ENCODE measurements around the gene RBM44.

RBM44 gene

DNA sequence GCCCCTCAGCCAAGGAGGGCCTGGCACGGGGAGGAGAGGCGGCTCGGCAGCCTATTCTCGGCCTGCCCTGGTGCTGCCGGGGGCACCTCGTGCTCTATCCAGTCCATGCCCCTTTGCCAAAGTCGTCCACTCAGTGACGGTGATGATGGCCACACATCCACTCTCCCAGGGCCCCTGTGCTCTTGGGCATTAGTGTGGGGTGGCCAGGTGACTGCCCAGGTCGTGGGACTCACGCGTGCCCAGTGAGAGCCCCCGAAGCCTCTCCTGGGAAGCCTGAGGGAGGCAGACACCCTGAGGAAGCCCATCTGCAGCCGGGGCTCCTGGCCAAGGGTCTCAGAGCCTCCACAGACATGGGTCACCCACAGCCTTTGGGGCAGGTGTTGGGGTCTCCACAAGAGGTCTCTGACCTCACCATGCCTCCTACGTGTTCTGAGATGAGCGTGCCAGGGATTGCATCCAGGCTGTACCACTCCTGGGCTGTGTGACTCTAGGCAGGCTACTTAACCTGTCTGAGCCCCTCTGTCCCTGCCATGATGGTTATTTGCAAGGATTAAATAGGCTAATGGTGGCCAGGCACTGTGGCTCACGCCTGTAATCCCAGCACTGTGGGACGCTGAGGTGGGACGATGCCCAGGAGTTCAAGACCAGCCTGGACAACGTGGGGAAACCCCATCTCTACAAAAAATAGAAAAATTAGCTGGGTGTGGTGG lies 73.8 kb downstream of the RBM44 start:
- DNase-seq (ENCODE audit: low read depth): no peak

DNA sequence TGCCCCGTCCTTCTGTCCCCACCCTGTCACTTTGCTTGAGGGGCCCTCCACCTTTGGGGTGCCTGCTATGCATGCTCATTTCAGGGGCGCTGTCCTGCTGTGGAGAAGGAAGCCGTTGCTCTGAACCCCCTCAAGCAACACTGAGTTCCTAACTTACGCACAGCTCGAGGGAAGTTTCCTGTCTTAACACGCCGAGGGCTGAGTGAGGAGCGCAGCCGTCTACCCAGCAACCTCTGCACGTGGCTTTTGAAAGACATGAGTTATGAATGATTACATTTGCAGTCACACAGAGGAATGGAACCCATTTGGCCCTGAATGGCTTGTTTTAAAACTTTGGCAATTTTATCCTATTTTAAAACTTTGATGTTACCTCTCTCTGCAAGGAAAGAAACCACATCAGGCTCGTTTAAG lies 74.8 kb downstream of the RBM44 start:
- DNase-seq (ENCODE audit: low read depth): no peak

DNA sequence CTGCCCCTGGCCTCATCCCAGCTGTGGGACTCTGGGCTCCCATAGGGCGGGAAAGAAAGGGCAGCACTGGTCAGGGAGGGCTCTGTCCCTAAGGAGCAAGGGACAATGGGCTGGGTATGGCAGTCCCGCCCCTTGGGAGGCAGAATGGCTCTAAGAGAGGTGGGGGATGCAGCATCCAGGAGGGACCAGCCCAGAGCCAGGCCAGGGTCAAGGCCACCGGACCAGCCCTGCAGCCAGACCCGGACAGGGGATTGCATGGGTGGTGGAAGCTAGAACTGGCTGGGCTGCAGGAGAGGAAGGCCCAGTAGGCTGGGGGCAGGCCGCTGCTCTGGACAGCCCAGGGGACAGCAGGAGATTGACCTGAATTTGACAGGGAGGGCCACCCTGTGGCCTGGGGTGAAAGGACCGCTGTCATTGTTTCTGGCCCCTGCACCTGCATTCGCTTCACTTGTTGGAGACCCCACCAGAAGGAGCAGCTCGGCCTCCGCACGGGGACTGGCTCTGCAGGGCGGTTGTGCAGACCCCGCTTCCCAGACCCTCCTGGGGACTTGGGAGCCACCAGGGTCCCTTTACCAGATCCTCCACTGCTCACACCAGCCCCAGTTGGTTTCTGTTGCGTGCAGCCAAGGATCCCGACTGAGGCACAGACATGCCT lies 75.4 kb downstream of the RBM44 start:
- DNase-seq (ENCODE audit: low read depth): no peak

DNA sequence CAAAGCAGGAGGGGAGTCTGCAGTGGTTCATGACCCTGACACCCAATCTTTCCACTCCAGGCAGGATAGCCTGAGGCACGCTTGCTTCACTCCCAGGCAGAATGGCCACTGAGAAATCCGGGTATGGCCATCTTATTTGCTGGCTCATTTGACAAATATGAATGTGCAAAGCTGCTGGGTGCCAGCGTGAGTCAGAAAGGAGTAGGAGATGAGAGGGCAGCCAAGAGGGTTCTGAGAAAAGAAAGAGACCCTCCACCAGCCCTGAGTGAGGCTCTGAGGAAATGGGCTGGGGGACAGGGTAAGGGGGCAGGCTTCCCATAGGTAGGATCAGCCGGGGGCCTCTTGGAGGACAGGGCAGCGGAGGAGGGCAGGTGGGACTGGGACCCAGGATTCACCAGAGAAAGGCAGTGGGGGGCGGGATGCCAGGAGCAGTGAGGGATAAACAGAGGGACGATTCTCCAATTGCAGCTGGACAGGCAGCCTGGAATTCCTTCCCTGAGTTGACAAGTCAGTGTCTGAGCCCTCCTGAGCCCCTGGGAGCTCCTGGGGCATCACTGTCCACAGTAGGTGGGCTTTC lies 76.1 kb downstream of the RBM44 start:
- no peak for DNase-seq (ENCODE audit: low read depth)

DNA sequence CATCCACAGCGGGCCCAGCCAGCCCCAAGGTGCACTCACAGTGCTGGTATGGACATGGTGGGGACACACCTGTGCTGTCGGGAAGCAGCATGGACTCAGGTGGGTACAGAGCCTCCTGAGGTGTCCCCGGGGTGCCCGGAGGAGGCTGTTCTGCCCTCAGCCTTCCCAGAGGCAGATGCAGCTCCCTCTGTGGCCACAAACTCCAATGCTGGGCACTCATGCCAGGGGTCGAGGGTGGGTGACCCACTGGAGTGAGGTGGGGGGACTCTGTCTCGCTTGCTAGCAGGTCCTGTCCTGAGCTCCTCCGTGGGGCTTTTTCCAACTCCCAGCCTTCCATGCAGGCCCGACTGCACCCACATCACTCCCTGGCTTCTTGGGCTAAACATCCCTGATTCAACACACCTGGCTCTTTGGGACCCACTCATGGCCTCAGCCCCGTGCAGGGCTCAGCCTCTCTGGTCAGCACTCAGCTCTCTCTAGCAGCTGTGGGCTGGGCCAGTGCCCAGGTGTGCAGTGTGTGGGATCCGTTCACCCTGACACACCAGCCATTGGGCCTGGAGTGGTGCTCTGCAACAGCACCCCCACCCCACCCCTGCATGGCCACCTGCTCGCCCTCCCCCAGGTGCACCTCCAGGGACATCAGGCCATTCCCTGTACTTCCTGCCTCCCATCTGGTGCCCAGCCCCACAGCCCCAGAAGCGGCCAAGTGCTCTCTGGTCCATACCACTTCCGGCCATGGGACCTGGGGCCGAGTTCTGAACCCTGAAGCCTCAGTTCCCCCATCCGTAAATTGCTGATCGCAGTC lies 76.9 kb downstream of the RBM44 start:
- no peak for DNase-seq (ENCODE audit: low read depth)

DNA sequence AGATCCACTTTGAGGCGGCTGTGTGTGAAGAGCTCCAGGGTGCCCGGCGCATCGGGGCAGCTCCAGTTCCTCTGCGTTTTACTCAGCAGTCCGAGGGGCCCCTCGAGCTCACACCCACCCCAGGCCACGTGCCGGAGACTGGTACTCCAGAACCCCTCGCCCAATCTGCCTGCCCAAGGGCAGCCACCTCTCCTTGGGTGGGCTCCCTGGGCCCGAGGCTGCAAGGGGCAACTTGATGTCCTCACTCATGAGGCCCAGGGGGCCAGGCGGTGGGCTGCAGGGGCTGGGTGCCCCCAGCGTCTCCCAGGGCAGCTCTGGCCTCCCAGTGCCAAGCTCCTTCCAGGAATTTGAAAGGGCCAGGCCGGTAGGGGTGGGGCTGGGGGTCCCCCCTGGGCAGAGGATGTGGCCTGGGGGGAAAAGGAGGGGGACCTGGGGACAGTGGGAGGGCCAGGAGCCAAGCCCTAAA lies 77.5 kb downstream of the RBM44 start:
- no peak for DNase-seq (ENCODE audit: low read depth)

DNA sequence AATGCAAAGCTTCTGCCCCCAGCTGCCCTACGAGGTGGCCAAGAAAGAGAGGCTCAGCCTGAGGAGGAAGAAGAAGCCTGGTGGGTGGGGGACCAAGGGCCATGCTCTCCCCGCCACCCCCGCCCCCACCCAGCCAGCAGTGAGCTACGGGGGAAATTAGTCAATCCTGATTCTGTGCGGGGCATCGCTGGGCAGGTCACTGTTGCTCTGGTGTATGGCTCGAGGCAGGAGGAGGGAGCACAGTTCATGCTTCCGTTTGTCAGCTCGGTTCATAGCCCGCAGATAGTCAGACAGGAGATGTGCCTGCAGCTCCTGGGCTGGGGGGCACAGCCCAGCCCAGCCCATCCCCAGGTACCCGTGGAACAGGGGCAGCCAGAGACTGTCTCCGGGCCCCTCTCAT lies 78.0 kb downstream of the RBM44 start:
- DNase-seq (ENCODE audit: low read depth): no peak

DNA sequence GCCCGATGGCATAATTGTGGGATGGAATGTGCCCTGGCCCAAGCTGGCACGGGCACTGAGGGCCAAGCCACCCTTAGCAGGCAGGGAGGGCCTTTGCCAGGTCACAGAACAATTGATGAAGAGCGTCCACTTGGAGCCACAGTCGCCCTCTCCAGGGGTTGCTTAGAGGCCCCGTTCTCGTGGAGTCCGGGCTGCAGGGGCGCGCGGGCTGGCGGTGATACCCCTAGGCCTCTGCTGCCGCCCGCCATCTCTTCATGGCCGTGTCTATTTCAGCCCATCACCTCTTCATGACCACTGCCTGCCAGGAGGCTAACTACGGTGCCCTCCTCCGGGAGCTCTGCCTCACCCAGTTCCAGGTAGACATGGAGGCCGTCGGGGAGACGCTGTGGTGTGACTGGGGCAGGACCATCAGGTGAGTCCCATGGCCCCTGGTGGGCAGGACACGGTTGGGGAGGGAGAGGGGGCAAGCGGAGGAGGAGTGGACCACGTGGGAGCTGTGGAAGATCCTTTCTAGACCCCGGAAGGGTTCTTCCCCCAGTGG lies 78.4 kb downstream of the RBM44 start:
- DNase-seq (ENCODE audit: low read depth): no peak

DNA sequence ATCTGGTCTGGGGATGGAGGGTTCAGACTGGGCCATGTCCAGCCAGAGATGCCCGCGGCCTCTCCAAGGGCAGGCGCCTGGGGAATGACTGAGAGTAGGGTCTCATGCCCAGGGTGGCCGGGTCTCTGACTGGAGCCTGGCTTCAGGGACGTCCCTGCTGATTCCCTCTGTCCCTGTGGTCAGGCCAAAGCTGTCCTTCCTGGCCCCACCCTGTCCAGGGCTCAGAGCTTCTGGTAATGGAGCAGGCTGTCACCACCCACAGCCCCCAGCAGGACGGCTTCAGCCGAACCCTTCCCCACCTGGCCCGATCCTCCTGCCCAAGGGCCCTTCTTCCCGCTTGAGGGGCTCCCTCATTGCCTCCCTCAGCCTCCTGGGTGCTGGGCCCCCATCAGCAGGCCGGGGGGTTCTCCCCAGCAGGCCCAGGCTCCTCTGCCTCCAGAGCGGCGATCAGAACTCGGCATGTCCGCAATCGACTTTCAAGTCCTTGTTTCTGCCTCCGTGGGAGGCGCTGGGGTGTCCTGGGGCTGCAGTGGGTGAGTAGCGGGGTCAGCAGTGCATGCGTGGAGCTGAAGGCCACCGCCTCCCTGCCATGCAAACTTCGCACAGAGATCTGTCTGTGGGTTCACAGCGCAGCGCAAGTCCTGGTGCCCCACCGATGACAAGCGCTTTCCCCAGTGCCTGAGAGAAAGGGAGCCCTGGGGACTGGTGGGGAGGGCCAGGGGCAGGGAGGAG lies 79.2 kb downstream of the RBM44 start:
- DNase-seq (ENCODE audit: low read depth): no peak

DNA sequence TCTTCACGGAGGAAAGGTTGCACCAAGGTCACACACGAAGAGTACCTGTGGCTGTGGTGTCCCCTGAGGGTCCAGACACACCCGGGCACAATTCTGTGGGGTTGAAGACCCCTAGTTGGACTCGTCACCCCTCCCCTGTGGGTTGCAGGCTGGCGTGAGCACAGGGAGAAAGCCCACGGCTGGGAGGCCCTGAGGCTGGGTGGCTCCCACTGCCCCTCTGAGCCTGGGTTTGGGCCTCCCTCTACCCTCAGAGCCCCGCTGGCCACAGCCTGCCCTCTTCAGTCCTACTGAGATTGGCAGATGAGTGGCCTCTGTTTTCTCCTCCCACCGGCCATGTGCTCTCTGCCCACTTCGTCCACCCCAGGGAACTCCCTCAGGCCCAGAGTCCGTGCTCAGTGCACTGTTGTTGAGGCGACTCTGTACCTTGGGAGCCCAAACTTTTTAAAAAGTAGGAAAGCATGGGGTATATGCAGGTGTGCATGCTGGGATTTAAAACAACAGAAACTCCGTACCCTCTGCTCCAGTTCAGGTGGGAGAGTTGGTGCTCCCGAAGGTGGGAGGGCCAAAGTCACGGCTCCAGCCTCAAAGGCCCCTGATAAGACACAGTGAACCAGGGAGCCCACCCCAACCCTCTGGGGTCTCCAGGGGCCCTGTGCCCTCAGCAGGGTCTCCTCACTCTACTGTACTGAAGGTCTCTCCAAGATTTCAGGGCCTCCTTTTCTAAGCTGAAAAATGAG lies 79.9 kb downstream of the RBM44 start:
- no peak for DNase-seq (ENCODE audit: low read depth)

DNA sequence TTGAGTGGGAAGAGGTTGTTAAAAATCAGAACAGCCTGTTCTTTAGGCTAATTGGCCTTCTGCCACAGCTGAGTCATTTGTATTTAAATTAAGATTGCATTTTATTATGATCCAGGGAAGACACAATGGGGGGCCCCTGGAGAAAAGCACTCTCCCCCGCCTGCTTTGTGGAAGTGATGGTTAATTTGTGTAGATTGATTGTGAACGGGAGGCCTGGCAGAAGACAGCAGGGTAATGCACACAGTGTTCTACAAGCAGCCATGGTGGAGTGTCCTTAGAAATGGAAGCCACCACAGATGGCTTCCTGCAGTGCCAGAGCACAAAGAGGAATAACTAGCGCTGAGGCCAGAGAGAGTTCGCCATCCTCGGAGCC lies 80.5 kb downstream of the RBM44 start:
- no peak for DNase-seq (ENCODE audit: low read depth)

DNA sequence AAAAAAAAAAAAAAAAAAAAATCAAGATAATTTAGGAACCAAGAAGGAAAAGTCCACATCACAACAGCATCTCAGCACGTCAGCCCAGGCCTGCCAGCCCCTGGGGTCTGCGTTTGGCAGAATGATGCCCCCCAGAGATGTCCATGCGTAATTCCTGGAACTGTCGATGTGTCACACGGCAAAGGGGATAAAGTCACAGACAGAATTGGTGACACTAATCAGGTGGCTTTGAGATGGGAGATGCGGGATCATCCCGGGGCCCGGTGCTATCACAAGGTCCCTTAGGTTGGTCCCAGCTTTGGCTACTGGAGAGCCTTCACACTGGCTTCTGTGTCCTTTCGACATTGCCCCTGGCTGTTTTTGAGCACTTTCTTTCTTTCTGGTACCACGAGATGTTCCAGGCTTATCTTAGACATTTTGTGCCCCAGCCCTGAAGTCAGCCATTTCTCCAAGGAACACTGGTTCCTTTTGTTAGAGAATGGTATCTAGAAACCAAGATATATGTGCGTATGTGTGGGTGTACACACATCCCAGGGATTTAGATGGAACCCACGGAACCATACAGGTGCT lies 81.5 kb downstream of the RBM44 start:
- no peak for DNase-seq (ENCODE audit: low read depth)

DNA sequence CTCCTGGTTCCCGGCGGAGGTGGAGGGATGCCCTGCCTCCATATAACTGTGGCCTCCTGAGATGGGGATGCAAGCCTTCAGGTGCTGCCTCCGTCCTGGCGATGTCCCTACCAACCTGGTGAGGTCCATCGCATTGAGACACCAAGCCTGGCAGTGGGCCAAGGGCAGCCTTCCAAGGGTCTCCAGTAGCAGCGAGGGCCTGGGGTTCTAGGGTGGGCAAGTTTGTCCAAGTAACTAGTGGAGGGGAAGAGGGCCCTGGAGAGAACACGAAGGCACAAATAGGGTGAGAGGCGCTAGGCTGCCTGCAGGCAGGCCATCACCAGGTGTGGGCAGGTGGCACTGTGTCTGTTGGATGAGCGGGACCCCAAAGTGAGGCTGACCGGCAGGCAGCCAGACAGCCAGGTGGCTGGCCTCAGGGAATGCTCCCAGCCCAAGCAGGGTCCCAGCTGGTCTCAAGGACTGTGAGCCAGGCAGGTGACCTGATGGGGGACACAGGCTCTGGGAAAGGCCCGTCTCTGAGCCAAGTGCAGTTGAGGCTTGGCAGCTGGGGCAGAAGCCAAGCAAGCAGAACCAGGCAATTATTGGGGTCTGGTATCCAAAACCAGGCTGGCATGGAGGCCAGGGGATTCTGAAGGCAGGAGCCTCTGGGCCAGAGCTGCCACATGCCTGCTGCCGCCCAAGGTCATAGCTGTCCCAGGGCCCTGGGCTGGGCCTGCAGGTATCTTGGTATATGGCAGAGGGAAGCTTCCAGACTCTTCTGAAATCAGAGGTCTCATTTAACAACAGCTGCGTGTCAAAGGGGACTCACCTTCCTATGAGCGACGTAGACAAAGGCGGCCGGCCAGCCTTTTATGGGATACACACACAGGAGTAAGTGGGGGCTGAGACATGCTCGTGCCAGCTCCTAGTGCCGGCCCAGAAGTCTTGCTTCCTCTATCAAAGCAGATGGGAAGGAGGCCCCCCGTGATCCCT lies 84.2 kb downstream of the RBM44 start:
- DNase-seq (ENCODE audit: low read depth): no peak

DNA sequence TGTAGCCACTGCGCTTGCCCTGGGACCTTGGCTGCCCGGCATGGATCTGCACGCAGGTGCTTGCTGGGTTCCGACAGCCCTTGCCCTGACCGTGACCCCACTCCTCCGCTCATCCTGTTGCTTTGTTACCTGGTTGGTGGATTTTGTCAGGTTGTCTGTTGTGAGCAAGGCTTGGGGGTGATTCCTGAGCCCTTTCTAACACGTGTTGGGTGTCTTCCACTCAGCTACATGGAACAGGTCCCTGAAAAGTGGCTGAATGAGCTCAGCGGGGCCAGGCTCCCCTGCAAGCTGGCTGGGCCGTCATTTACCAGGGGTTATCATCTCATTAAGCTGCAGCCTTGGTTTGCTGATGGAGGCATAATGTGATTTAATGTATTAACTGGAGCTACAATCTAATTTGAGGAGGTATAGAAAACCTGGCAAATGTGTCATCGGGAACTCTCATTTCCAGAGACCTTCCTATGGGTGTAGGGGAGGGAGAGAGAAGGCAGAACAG lies 85.4 kb downstream of the RBM44 start:
- no peak for DNase-seq (ENCODE audit: low read depth)

DNA sequence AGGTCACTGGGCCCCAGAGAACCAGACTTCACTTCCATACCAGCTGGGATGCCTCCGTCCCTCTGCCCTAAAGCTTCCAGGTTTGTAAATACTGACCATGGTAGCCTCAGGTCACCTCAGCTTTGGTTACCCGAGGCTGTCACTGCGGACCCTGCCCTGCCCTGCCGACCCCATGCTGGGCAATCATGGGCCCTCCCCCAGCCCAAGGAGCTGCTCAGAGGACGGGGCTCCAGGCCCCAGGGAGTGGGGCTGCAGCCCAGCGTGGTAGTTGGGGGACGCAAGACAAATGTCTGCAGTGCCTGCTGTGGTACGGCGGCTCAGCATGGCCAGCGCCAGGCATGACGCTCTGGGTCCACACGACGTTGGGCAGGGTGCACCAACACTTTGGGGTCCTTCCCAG lies 86.1 kb downstream of the RBM44 start:
- DNase-seq (ENCODE audit: low read depth): no peak

DNA sequence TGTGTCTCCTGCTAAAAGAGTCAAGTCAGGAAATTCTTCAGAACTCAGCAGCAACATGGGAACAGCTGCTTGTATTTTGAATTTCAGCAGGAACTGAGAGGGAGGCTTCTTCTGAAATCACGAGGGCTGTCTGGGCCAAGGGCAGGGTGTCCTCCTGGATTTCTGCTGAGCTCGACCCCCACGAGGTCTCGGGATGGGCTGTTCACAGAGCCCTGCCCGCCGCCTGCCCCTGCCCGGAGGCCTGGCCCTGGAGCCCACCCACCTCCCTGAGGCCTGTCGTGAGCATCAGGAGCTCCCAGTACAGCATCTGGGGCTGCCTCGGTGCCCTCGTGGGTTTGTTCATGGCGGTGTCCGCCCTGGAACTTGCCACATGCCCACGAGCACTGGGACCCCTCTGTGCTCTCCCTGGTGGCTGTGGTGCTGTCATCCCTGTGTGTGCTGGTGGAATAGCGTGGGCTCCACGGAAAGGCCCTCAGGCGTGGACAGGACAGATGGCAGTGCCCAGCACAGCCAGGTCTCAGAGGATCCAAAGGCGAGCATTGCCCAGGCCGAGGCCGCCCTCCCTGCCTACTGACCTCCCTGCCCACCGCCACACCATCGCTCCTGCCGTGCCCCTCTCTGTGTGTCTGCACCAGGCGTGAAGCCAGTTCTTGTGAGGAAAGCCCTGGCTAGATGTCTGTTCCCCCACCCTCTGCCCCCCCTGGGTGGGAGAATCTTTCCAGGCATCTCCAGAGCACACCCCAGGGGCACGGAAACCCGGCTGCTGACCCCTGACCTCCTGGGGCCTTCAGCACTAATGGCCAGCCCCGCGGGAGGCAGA lies 86.7 kb downstream of the RBM44 start:
- DNase-seq (ENCODE audit: low read depth): no peak

DNA sequence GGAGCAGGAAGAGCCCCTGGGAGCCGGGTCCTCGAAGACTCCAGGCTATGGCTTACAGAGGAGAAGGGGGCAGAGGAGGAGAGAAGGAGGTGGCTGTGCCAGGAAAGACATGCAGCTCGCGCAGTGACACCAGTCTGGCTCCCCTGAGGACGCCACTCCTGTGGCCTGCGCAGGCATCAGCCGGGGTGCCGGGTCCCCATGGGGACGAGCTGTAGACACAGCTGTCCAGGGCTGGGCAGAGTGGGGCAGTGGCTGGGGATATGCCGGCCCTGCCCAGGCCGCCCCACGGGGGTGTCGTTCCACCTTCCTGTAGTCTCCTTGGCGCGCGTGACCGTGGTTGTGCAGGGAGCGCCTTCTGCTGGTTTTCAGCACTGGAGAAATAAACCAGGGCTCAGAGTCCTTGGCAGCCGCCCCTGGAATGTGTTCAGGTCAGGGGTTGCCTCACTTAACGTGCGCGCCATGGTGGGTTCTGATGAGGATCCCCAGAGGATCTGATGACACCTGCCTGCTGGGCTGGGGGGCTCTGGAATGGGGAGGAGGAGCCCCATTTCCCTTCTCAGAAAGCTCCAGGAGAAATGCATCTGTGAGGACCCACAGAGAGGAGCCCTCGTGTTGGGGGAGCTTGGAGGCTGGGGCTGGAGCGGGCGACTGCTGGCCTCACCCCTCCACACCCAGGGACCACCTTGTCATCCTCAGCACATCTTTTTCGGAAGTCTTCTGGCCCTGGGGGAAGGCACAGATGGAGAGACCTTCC lies 87.5 kb downstream of the RBM44 start:
- DNase-seq (ENCODE audit: low read depth): no peak

Measured in activated T-cell treated with anti-CD3 and anti-CD28 coated beads for 48 hours (primary cell).